Retina (tissue), 1 donor: ENCODE data around the gene SAMD15.
"Not testable (repeated sequence)": the region's sequence is repeated elsewhere in the genome, so short reads cannot be mapped to it uniquely, and the experiment has no call there.

ENCODE experiments used
- DNase-seq: peaks from one replicate; pipeline ENCODE4 v3.0.0-alpha.2; 2016

Gene SAMD15

DNA sequence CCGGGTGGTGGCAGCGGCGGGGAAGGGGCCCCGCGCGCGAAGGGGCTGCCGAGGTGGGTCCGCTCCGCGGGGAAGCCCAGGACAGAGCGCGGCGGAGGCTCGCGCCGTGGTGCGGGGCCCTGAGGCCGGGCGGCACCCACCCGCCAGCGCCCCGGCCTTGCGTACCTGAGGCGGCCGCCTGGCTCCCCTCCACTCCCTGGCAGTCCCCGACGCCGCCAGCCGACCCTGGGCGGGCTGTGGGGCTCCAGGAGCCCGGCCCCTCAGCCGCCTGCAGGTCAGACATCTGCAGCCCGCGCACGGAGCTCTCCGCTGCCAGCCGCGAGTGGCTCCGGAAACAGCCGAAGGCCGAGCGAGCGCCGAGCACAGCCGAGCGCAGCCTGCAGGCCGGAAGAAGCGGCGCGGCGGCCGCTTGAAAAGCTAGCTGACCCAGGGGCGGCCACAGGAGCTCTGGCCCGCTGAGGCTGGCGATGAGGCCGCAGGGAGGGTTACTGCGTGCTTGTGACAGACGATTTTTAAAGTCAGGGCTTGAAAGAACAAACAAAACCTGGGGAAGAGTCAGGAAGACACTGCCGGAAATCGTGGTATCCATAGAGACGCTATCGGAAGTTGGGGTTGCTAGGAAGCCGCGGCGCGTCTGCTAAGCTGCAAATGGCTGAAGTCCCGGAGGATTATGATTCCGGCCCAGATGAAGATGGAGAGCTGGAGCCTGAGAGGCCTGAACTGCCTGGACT, at the start of gene SAMD15, which contains the start of gene TMED8:
Gene SAMD15, plus strand, starts transcription at position 609 of the 731 bp plus-strand sequence. Its CDS starts 40 bp downstream, at position 649.
Gene TMED8, minus strand, starts transcription at position 324 of the 731 bp plus-strand sequence. Its CDS starts 41 bp downstream, at position 283.
- DNase-seq = peak; percentile 99

DNA sequence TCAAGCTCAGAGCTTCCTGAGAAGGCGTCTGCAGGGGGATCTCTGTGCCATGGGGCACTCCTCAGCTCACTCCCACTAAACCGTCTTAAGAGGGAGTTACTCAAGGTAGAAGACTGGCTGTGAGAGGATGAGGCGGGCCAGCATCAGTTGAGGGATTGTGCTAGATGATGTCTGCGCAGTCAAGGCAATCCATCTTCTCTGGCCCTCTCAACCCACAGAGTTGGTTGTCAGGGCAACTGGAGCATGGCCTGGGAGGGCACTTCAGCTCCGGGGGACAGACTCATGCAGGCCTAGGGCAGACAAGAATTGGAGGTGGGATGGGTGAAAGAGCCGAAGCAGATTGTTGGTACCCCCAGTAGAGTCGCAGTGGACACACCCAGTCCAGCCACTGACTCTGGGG, 47.3 kb upstream of the SAMD15 start:
- no peak for DNase-seq

DNA sequence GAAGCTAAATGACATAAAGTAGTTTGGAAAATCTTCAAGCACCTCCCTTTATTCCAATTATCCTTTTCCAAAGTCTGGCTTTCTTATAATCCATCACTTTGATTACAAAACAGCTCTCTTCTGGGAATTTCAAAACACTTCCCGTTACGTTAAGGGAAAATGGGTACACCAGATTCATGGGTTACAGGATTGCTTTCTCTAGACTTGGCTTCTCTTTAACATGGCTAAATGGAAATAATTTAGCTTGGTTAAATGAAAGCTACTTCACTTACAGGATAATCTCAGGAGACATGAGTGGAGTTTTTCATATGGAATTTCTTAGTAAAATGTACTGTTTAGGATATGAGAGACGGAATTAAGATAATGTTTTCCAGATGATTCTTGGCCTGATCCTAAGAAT, 41.6 kb upstream of the SAMD15 start:
- no peak for DNase-seq

DNA sequence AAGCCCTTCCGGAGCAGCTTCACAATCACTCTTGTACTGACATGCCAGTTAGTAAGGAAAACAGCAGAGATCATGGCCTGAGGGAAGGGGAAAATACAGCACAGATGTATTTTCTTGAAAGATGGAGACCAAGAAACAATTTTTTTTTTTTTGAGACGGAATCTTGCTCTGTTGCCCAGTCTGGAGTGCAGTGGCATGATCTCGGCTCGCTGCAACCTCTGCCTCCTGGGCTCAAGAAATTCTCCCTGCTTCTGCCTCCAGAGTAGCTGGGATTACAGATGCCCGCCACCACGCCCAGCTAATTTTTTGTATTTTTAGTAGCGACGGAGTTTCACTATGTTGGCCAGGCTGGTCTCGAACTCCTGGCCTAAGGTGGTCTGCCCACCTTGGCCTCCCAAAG, 39.9 kb upstream of the SAMD15 start:
- DNase-seq = not testable (repeated sequence)

DNA sequence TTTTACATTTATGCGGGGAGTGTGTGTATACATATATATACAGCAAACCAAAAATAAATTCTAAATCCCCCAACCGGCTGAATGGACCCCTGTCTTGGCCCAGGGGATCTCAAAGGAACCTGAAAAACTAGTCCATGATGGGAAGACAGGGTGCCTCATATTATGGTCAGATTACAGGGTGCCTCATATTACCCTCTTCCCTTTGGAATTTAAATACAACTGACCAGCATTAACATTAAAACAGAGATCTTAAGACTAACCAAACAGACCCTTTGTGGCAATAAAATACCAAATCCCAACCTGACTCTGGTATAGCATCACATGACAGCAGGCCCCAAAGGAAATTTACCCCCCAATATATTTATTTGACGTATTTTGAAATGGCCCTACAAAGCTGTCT, 39.3 kb upstream of the SAMD15 start:
- DNase-seq = no peak

DNA sequence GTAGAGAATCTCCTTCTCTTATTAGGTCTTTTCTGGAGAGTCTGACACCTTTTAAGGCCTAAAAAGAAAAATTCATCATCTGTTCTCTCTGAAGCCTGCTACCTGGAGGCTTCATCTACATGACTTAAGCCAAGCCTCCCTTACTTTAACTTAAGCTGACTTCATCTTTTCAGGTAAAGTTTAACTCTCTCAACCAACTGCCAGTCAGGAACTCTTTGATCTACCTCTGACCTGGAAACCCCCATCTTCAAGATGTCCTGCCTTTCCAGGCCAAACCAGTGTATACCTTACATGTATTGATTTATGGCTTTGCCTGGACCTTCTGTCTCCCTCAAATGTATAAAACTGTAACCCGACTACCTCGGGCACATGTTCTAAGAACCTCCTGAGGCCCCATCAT, 38.9 kb upstream of the SAMD15 start:
- DNase-seq = no peak

DNA sequence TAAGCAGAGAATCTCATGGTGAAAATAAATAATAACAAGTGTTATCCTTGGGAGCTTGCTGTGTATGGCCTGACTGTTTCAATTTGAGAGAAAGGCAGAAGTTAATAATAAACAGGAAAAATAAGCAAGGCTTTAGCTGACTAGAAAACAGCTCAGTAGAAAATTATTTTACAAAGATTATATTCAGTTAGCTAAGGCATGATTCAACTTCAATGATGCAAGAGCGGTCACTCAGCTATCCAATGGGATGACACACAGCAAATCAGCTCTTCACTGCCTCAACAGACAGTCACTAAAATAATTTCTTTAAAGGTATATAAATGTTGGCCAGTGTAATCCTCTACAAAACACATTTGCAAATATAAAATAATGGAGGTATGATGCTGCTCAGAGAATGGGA, 37.8 kb upstream of the SAMD15 start:
- DNase-seq = no peak

DNA sequence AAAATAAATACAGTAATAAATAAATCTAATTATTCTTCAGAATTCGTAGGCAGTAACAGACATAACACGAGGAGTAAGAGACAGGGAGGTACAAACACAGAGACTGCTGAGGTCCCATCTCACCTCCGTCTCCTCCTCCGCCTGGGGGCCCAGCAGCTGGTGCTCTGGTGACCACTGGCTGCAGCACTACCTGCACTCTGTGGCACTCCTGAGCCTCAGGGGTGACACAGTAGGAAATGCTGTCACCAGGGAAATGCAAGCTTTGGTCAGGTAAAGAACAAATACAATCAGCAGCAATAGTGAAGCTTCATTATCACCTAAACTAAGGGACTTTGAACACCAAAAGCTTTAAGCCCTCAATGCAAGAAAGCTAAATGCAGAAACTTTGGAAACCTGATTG, 36.8 kb upstream of the SAMD15 start:
- no peak for DNase-seq

DNA sequence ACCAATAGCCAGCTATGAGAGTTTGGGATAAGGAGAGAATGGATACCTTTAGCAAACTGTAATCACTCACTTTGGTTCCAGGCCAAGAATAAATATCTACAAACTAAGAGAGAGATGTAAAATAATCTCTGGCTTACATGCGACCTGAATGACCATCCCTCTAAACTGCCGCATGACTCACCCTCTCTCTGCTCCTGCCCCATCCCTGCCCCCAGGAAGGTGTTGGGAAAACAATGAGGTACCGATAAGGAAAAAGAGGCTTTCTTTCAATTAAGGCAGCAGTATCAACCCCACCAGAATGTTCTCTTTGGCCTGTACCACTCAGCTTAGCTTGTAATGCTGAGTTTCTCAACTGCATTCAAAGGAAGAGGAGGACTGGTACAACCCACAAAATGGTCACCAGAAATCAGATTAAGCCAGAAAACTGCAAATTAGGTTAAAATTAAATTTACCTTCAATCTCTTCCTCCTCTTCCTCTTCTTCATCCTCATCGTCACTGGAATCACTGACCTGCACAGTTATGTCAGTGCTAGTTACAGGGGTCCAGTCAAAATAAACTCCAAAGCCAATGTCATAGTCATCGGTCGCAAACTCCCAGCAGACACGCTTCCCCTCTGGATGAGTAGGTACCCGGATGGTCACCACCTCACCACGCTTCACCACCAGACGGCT, 34.3 kb upstream of the SAMD15 start:
- DNase-seq = no peak

DNA sequence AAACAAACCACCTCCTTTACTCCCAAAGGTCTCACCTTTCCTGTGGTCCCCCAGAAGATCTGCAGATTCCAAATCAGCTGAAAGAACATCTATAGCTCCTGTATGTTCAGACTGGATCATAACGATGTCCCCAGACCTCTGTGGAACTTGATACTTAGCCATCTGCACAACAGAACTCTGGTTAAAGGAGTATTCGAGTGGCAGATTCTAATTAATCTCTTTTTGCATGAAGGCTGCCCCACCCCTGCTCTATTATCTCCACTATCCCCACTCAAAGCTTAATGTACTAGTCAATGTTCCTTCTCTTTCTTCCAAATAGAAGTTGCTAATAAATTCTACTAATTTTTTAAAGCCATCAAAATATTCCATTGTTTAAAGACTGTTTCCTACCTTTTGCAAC, 33.5 kb upstream of the SAMD15 start:
- DNase-seq = no peak

DNA sequence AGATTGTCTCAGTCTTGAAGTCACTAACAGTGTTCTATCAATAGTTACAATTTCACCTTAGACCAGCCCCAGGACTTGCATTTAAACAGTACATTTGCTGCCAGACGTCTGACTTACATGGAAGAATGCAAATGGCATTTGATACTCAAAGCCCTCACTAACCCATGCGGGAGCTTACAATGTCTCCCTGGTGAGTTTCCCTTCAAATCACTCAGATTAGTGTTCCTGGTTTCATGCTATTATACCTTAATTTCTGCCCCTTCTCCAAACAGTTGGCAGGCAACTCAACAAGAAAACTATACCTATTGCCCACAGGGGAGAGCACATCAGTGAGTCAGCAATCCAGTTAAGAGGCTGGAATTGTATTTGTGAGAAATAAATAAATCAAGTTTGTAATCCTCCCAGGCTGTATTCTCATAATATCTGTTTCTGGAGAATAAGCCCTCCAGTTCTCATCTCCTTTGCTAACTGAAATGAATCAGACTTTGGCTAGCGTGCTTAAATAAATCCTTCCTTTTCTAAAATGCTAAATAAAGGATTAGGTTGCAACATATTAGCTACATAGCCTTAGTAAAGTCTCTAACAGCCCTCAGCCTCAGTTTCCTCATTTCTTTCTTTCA, 32.7 kb upstream of the SAMD15 start:
- DNase-seq = no peak

DNA sequence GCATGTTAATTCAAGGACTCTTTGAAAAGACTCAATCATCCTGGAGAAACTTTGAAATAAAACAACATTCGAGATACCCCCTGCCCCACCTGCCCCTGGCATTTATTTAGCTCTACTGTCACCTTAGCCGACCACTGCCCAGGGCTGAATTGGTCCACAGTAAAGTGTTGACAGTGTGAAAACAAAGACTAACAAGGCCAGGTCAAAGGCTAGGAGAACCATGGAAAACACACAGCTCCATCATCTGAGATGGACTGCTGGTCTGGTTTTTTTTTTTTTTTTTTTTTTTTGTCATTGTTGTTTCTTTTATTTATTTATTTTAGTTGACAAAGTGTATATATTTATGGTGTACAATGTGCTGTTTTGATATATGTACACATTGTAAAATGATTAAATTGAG, 30.7 kb upstream of the SAMD15 start:
- DNase-seq = no peak

DNA sequence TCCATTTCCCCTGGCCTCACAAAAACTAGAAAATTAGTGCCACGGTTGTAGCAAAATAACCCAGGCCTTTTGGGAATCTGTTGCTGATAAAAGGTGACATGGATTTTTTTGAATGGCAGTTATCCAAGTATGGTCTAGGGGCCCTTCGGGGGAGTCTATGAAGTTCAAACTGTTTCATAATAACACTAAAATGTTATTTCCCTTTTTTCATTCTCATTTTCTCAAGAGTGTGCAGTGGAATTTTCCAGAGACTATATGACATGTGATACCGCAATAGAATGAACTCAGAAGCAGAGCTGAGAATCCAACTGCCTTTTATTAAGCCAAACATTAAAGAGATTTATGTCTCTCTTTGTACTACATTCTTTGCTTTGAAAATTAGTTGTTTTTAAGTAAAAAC, 29.4 kb upstream of the SAMD15 start:
- no peak for DNase-seq

DNA sequence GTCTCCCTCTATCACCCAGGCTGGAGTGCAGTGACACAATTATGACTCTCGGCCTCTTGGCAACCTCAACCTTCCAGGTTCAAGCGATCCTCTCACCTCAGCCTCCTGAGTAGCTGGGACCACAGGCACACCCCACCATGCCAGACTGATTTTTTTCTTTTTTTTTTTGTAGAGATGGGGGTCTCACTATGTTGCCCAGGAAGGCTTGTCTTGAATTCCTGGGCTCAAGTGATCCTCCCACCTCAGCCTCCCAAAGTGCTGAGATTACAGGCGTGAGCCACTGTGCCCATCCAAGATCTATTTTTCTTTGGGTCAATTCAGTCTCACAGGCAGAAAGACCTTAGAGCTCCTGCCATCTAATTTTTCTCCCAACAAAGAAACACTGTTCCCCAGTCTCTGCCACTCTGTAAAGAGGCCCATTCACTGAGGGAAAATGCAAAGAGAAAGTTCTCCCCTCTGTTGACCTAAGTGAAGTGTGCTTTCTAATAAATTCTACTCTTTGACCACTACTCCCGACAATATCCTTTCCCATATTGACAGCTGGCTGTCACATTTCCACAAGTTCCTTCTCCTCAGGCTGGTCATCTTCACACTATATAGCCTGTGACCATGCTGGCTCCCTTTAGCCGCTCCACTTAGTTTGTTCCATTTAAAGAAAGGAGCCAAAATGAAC, 23.6 kb upstream of the SAMD15 start:
- no peak for DNase-seq

DNA sequence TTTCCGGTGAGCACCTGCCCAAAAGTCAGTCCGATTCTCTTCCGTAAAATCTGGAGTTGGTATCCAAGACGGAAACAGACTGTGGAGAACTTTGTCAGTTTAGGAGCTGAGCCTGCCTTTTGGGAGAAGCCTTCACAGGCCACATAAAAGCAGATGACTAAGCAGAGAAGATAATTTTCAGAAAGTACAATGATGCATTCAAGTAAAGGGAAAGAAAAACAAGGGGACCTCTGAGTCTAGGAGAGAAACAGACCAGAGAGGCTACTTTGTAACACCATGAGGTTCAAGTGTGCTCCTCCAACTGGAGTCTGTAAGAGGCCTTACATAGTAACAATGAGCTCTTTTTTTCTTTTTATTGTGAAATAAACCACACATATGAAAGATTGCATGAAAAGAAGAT, 21.4 kb upstream of the SAMD15 start:
- DNase-seq = no peak

DNA sequence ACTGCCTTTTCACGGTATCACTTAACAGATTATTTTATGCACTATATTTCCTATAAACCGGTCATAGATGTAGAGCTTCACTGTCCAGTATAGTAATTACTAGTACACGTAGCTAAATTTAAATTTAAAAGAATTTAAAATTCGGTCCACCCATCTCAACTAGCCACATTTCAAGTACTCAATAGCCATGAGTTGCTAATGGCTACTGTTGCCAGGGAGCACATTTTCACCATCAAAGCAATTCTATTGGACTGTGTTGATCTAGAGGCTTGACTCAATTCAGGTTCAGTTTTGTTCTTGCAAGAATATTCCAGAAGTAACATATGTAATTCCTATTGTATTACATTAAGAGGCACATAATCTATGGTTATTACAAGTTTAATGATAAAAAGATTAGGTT, 20.3 kb upstream of the SAMD15 start:
- DNase-seq = no peak

DNA sequence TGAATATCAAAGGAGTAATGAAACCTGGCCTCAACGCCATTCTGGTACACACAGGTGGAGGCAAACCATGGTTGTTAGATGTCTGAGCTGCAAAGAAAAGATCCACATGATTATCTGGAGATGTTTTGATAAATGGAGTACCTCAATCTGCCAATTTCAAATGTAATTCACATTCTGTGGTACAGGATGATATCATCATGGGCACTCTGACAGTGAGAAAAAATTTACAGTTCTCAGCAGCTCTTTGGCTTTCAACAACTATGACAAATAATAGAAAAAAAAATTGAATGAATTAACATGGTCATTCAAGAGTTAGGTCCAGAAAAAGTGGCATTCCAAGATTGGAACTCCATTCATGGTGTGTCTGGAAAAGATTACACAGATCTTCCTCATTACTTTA, 17.6 kb upstream of the SAMD15 start:
- no peak for DNase-seq

DNA sequence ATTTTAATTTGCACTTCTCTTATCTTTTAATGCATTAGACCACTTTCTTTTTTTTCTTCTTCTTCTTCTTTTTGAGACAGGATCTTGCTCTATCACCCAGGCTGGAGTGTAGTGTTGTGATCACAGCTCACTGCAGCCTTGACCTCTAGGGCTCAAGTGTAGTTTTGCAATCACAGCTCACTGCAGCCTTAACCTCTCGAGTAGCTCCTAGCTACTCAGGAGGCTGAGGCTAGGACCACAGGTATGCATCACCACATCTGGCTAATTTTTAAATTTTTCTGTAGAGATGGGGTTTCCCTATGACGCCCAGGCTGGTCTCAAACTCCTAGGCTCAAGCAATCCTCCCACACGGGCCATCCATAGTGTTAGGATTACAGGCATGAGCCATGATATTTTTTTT, 13.0 kb upstream of the SAMD15 start:
- no peak for DNase-seq

DNA sequence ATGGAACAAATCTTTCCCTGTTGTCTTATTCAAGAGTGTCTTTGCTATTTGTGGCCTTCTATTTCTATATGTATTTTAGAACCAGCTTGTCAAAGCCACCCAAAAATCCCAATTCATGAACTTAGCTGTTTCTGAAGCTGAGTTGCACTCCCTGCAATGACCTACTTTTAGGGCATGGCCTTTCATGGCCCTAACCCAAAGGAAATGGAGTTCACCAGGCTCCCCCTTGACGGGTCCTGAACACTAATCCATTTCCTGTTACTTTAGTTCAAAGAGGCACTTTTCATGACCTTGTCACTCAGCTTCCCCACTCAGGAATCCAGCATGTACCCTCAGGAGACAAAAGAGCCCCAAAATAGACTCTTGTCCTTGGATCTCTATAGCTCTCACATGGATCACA, 7.9 kb upstream of the SAMD15 start:
- DNase-seq = no peak

DNA sequence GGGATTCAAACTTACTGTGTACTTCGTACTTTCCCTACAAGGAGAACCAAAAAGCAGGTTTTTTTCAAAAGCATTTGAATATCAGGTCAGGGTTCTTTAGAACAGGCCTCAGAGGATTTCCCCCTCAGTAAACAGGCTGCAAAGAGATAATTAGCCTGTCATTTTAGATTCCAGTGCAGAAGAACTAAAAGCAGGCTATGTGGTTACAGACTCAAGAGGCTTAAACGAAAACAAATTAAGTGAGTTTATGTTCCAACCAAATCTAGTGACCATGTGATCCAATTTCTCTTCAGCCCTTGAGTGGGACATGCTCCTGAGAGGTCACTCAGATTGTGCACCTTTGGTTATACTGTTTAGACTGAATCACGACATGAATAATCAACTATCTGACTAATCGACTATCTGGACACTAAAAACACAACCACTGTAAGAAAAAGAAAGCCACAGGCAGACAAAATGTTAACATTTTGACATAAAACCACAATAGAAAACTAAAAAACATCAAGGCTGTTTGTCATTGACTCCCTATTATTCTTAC, 4.8 kb upstream of the SAMD15 start:
- peak; percentile 54 for DNase-seq

DNA sequence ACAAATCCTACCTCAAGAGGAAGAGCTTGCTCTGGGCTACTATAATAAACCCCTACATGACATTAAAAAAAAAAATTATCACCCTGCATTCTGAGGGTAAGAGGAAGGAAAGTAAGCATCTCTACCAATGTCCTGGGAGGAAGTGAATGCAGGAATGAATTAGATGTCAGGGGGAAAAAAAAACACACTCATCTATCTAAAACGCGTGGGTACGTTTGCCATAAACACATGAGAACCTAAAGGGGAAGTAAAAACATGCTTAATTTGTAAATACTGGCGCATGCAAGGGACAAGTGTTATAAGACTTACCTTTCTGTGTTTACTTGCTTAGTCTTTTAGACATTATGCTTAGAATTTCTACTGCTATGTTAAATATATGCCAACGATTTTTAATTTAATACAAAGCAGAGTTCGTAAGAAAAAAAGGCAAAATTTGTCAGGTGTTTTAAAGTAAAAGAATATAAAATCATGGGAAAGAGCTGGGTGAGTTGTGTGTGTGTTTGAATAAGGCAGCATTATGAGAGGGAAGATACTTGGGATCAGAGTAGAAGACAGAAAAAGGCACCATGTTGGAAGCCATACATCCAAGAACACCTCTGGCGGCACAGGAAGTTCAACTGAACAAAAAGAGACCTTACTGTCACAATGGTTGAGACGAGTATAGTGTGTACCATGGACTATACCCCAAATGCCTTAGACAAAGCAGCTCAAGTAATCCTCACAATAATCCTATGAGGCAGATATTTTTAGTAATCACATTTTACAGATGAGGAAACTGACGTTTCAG, 1.8 kb upstream of the SAMD15 start:
- no peak for DNase-seq

DNA sequence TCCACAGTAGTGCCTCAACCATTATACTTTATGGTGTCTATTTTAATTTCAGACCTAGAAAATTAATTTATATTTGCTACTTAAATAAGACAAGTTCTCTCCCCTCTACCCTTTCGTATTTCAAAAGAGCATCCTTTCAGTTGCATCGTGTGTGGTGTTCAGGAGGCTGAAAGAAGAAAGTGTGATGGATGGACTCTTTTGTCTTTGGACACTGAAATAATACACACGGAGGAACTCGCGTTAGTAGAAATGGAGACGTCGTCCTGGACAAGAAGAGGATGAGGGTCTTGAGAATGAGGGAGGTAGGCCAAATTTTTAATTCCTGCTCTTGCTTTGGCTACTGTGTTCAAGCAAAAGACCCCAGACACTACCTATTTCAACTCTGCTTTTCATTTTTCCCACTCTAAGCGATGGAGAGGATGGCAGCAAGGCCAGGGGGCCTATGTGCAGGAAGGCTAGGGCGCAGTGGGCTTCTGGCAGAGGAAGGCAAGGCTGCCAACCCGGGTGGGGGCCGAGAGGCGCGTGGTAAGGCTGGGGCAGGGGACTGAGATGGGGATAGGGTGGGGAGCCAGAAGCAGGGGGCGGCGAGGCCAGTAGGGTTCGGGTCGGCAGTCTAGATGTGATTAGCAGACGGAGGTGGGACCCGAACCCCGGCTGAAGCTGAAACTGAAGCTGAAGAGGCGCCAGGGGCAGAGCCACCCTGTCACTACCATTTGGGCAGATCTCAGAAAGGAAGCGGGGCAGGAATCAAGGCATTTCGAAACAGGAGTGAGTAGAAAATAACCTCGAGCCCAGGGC, 1.0 kb upstream of the SAMD15 start:
- DNase-seq = no peak
